Naive thymus-derived CD4-positive, alpha-beta T cell (primary cell): ENCODE data around the gene INPP1. TPM values are rescaled to one million over a fixed set of nuclear protein-coding genes. Genes with fewer than 3 reads are reported as not detected.

Experiments used
- ATAC-seq: fragments of 150-1000 bp; cut with Tn5 transposase; 2 replicates; pipeline ENCODE4 v1.10.0; 2021; ENCODE audit warnings: mild to moderate bottlenecking, moderate library complexity
- CTCF ChIA-PET: fragments of 350-600 bp; sonication (Branson Sonifier 250); formaldehyde crosslinking; loops from one replicate; lab custom pipeline; 2021; ENCODE audit warnings: antibody characterized with exemption; lab: Charles Lee
- POLR2A ChIA-PET: fragments of 350-600 bp; sonication (Branson Sonifier 250); formaldehyde crosslinking; loops from one replicate; lab custom pipeline; 2021; ENCODE audit warnings: antibody characterized with exemption, inconsistent platforms; lab: Charles Lee
- DNase-seq, 9 donors: peaks; one replicate each; pipeline versions ENCODE4 v3.0.0 to v3.0.0-alpha.2; 2020 to 2022; ENCODE audit warnings: mixed read lengths in 1 of 9
- H3K27ac ChIP-seq: one replicate; pipeline ENCODE4 v1.7.0; 2013; ENCODE audit warnings: mild to moderate bottlenecking, low read depth, low read length, moderate library complexity
- H3K27me3 ChIP-seq, 2 donors: one replicate each; pipeline ENCODE4 v1.7.0; 2013; ENCODE audit warnings: low read length in 2 of 2, mild to moderate bottlenecking in 2 of 2, moderate library complexity in 2 of 2; ENCODE audit not compliant: control insufficient read depth in 2 of 2, insufficient read depth in 2 of 2
- H3K36me3 ChIP-seq, 3 experiments: 1 replicate in 2 of 3; 2 replicates in 1 of 3; pipeline ENCODE4 v1.7.0; 2013; ENCODE audit warnings: low read length in 3 of 3, mild to moderate bottlenecking in 3 of 3, moderate library complexity in 1 of 3; ENCODE audit not compliant: insufficient read depth in 3 of 3, control insufficient read depth in 2 of 3
- H3K4me1 ChIP-seq, 2 donors: one replicate each; pipeline ENCODE4 v1.7.0; 2013; ENCODE audit warnings: low read length in 2 of 2, mild to moderate bottlenecking in 2 of 2, moderate library complexity in 1 of 2; ENCODE audit not compliant: control insufficient read depth in 2 of 2, insufficient read depth in 2 of 2
- H3K4me3 ChIP-seq: 2 replicates; pipeline ENCODE4 v1.7.0; 2013; ENCODE audit warnings: mild to moderate bottlenecking, low read length
- H3K9me3 ChIP-seq, 3 experiments: 1 replicate in 2 of 3; 2 replicates in 1 of 3; pipeline ENCODE4 v1.7.0; 2013; ENCODE audit warnings: low read length in 3 of 3; ENCODE audit not compliant: control insufficient read depth in 2 of 3
- H3K27ac Mint-ChIP-seq, 9 donors: one replicate each; pipeline ENCODE4 v1.8.0; 2020 to 2022; ENCODE audit warnings: mixed read lengths in 9 of 9, mild to moderate bottlenecking in 8 of 9, moderate library complexity in 5 of 9, inconsistent platforms in 2 of 9
- H3K27me3 Mint-ChIP-seq, 5 donors: one replicate each; pipeline ENCODE4 v1.8.0; 2021 to 2022; ENCODE audit warnings: mixed read lengths in 5 of 5, mild to moderate bottlenecking in 1 of 5
- H3K36me3 Mint-ChIP-seq, 5 donors: one replicate each; pipeline ENCODE4 v1.8.0; 2020 to 2022; ENCODE audit warnings: mixed read lengths in 5 of 5, mild to moderate bottlenecking in 3 of 5, inconsistent platforms in 1 of 5
- H3K4me1 Mint-ChIP-seq, 7 donors: one replicate each; pipeline ENCODE4 v1.8.0; 2020 to 2022; ENCODE audit warnings: mixed read lengths in 7 of 7, mild to moderate bottlenecking in 3 of 7, inconsistent platforms in 1 of 7
- H3K4me3 Mint-ChIP-seq, 10 donors: one replicate each; pipeline ENCODE4 v1.8.0; 2020 to 2022; ENCODE audit warnings: mild to moderate bottlenecking in 10 of 10, mixed read lengths in 10 of 10, moderate library complexity in 6 of 10, inconsistent platforms in 2 of 10
- H3K9me3 Mint-ChIP-seq, 11 donors: one replicate each; pipeline ENCODE4 v1.8.0; 2020 to 2022; ENCODE audit warnings: mixed read lengths in 11 of 11, mild to moderate bottlenecking in 4 of 11, inconsistent platforms in 1 of 11, moderate library complexity in 1 of 11
- intact Hi-C, 2 donors: fragments of 100-400 bp; cut with micrococcal nuclease; formaldehyde crosslinking; loops; one replicate each; pipeline ENCODE4 v1.15.1; 2023
- polyA plus RNA-seq, 2 donors: library from polyadenylated mRNA; unstranded; fragments of 300-500 nt; fragmentation: Illumina TruSeq; gene quantifications; one replicate each; pipeline ENCODE4 v1.2.3, GENCODE V29; 2021
- total RNA-seq, 6 experiments: library from RNA in 5 of 6; stranded (reverse) in 5 of 6; gene quantifications; 1 replicate in 5 of 6; 2 replicates in 1 of 6; pipeline ENCODE4 v1.2.3 and lab custom pipeline; 2021 to 2026

The INPP1 gene
- total and polyA plus RNA-seq, 7 experiments from 2014 or later, result 1.2 to 6.7 (median 2.0) TPM

DNA sequence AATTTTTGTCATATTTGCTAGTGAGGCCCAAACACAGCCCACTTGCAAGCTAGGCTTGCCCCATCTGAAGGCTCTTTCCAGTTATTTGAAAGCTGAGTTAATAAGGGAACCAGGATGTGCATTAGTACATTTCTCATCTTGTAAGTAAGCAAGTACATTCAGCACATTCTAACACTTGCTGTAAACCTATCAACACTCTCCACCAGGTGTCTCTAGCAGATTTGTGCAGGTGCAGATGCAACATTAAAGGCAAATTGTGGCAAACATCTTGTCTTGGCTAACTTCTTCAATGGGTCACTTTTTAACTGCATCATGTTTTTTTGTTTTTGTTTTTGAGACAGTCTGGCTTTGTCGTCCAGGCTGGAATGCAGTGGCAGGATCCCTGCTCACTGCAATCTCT, 39.5 kb downstream of the INPP1 start:
- no peaks in the 10 kb centered on the region for H3K36me3 ChIP-seq
- H3K4me1 Mint-ChIP-seq, result peaks cover 0 to 6% (median 0%) of the 10 kb centered on the region in 7 donors
- CTCF ChIA-PET, result interaction anchor here (0.6 to 3.1 kb wide), 6 partner anchors 11 to 297 kb away, joined by 3 to 28 read pairs (median 5); no protein-coding TSS in a partner anchor
- H3K4me3 Mint-ChIP-seq, result no peak overlapping the region
- ATAC-seq, result peak; percentile 84
- no peak overlapping the region for H3K4me3 ChIP-seq
- H3K27me3 Mint-ChIP-seq, result peaks cover 0 to 2% (median 0%) of the 10 kb centered on the region in 5 donors
- H3K9me3 Mint-ChIP-seq, result peaks cover 0 to 3% (median 0%) of the 10 kb centered on the region in 11 donors
- no peaks in the 10 kb centered on the region for H3K36me3 Mint-ChIP-seq
- DNase-seq, result peak in 7 of 9 donors; percentile 48 to 74 (median 65)
- POLR2A ChIA-PET, result interaction anchor here (0.7 kb wide), 1 partner anchor 24 kb away, joined by 5 read pairs; no protein-coding TSS in a partner anchor
- H3K27ac Mint-ChIP-seq, result peak overlapping the region in 2 of 9 donors; percentile 28 to 68
- intact Hi-C loops, result loop anchor here (1.0 to 2.0 kb wide), 7 partner anchors 24 to 566 kb away; partner anchors contain the start of gene NEMP2 (in 1 of the 2)
- no peaks in the 10 kb centered on the region for H3K4me1 ChIP-seq
- H3K9me3 ChIP-seq, result no peaks in the 10 kb centered on the region
- no peak overlapping the region for H3K27ac ChIP-seq
- H3K27me3 ChIP-seq, result no peaks in the 10 kb centered on the region

DNA sequence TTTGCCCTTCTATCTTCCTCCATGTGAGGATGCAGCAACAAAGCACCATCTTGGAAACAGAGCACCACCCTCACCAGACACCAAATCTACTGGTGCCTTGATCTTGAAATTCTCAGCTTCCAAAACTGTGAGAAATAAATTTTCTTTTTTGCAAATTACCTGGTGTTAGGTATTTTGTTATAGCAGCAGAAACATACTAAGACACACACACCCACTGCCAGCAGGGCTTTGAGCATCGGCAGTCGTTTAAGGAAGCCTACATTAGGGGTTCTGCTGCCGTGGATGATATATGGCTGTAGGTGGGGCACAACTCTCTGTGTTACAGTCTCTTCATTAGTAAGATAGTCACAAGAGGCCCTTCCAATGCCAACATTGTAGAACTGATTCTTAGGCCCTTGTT, 44.0 kb downstream of the INPP1 start:
- POLR2A ChIA-PET, result interaction anchor here (1.2 kb wide), 1 partner anchor 20 kb away, joined by 6 read pairs; no protein-coding TSS in a partner anchor

DNA sequence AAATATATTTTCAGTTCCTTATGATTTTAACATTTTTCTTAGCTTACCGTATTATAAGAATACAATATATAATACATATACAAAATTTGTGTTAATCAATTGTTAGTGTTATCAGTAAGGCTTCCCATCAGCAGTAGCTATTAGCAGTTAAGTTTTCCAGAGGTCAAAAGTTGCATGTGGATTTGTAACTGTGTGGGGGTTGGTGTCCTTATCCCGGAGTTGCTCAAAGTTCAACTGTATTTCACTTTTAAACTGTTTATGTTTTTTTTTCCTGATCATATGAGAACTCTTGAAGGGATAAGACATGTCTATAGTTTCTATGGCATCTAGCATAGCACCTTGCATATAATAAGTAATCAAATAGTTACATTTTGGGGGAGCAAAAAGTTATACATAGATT, 52.9 kb downstream of the INPP1 start:
- Mint-ChIP-seq H3K27ac (no peak overlapping the region), H3K36me3 (no peaks in the 10 kb centered on the region), H3K9me3 (no peaks in the 10 kb centered on the region), H3K27me3 (peaks cover 0 to 41% (median 6%) of the 10 kb centered on the region in 5 donors), H3K4me3 (no peak overlapping the region), H3K4me1 (no peaks in the 10 kb centered on the region)
- no peak overlapping the region for H3K4me3 ChIP-seq
- H3K27ac ChIP-seq, result no peak overlapping the region
- CTCF ChIA-PET, result interaction anchor here (0.7 kb wide), 1 partner anchor 114 kb away, joined by 4 read pairs; no protein-coding TSS in a partner anchor
- no peaks in the 10 kb centered on the region for H3K36me3 ChIP-seq
- POLR2A ChIA-PET, result interaction anchor here (0.5 kb wide), 1 partner anchor 834 kb away, joined by 3 read pairs; no protein-coding TSS in a partner anchor
- no peaks in the 10 kb centered on the region for H3K27me3 ChIP-seq
- no peaks in the 10 kb centered on the region for H3K4me1 ChIP-seq
- no peak for DNase-seq
- no peak for ATAC-seq
- no peaks in the 10 kb centered on the region for H3K9me3 ChIP-seq
- intact Hi-C loops, result no loop called here

More for the DNA sequence above, 44.0 kb downstream of the INPP1 start:
- Mint-ChIP-seq H3K4me1 (peaks cover 0 to 6% (median 0%) of the 10 kb centered on the region in 7 donors), H3K27ac (no peak overlapping the region), H3K36me3 (no peaks in the 10 kb centered on the region), H3K4me3 (no peak overlapping the region), H3K27me3 (peaks cover 0 to 13% (median 6%) of the 10 kb centered on the region in 5 donors), H3K9me3 (peaks cover 0 to 3% (median 0%) of the 10 kb centered on the region in 11 donors)
- intact Hi-C loops, result no loop called here
- DNase-seq, result no peak
- no peaks in the 10 kb centered on the region for H3K27me3 ChIP-seq
- no peaks in the 10 kb centered on the region for H3K9me3 ChIP-seq
- CTCF ChIA-PET, result interaction anchor here (1.3 kb wide), 1 partner anchor 292 kb away, joined by 4 read pairs; no protein-coding TSS in a partner anchor
- no peak overlapping the region for H3K27ac ChIP-seq
- no peaks in the 10 kb centered on the region for H3K4me1 ChIP-seq
- ATAC-seq, result no peak
- no peaks in the 10 kb centered on the region for H3K36me3 ChIP-seq
- H3K4me3 ChIP-seq, result no peak overlapping the region

DNA sequence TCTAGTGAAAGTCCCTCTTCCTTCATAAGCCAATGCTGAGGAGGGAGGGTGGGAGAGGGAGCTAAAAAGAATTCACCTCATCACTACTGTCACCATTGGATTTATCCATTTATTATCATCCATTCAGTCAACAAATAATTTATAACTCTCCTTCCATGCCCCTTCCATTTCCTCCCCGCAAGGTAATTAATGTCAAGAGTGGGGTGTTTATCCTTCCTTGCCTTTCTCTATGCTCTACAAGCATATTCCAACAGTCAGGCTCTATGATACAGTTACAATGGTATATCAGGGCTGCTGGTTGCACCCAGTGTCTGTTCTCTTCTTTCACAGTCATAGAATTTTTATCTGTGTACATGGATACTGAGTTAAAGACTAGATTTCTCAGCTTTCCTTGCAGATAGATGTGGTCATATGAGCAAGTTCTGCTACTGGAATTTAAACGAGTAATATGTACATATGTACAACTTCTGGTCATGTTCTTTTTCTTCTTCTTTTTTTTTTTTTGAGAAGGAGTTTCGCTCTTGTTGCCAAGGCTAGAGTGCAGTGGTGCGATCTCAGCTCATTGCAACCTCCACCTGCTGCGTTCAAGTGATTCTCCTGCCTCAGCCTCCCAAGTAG, 59.7 kb downstream of the INPP1 start:
- Mint-ChIP-seq H3K4me1 (peaks cover 0 to 7% (median 0%) of the 10 kb centered on the region in 7 donors), H3K27ac (no peak overlapping the region), H3K36me3 (no peaks in the 10 kb centered on the region), H3K27me3 (no peaks in the 10 kb centered on the region), H3K4me3 (no peak overlapping the region), H3K9me3 (peaks cover 0 to 4% (median 0%) of the 10 kb centered on the region in 11 donors)
- DNase-seq (no peak), ATAC-seq (no peak)
- H3K9me3 ChIP-seq, result no peaks in the 10 kb centered on the region
- no peaks in the 10 kb centered on the region for H3K36me3 ChIP-seq
- POLR2A ChIA-PET, result interaction anchor here (0.6 kb wide), 1 partner anchor 8 kb away, joined by 3 read pairs; no protein-coding TSS in a partner anchor
- no peak overlapping the region for H3K27ac ChIP-seq
- H3K4me3 ChIP-seq, result no peak overlapping the region
- CTCF ChIA-PET, result interaction anchor here (0.6 kb wide), 1 partner anchor 10 kb away, joined by 3 read pairs; no protein-coding TSS in a partner anchor
- H3K27me3 ChIP-seq, result no peaks in the 10 kb centered on the region
- peaks cover 4 to 6% of the 10 kb centered on the region in 2 donors for H3K4me1 ChIP-seq
- intact Hi-C loops, result no loop called here

DNA sequence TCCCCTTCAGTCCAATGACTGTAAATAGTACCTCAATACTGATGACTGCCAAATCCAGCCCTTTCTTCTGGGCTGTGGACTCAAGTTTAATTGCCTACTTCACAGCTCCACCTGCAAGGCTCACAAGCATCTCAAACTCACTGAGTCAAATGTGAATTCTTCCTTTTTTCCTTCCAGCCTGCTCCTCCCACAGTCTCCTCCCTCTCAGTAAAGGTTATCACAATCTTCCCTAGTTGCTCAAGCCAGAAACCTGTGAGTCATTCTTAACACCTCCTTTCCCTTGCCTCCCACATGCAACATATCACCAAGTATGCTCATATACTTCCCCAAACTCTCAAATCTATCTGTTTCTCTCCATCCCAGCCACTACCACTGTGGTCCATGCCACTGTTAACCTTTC, 61.1 kb downstream of the INPP1 start:
- H3K27ac ChIP-seq, result no peak overlapping the region
- H3K9me3 Mint-ChIP-seq, result peaks cover 0 to 6% (median 0%) of the 10 kb centered on the region in 11 donors
- POLR2A ChIA-PET, result no interaction called here
- peaks cover 7 to 11% of the 10 kb centered on the region in 2 donors for H3K4me1 ChIP-seq
- no peaks in the 10 kb centered on the region for H3K27me3 Mint-ChIP-seq
- ATAC-seq (no peak), DNase-seq (peak in 1 of 9 donors; percentile 37)
- H3K9me3 ChIP-seq, result no peaks in the 10 kb centered on the region
- H3K4me3 ChIP-seq, result no peak overlapping the region
- peaks cover 0 to 4% (median 0%) of the 10 kb centered on the region in 3 experiments for H3K36me3 ChIP-seq
- no peaks in the 10 kb centered on the region for H3K36me3 Mint-ChIP-seq
- CTCF ChIA-PET, result no interaction called here
- H3K27ac Mint-ChIP-seq, result no peak overlapping the region
- intact Hi-C loops, result no loop called here
- H3K27me3 ChIP-seq, result no peaks in the 10 kb centered on the region
- no peak overlapping the region for H3K4me3 Mint-ChIP-seq
- peaks cover under 1 to 13% (median 5%) of the 10 kb centered on the region in 7 donors for H3K4me1 Mint-ChIP-seq

DNA sequence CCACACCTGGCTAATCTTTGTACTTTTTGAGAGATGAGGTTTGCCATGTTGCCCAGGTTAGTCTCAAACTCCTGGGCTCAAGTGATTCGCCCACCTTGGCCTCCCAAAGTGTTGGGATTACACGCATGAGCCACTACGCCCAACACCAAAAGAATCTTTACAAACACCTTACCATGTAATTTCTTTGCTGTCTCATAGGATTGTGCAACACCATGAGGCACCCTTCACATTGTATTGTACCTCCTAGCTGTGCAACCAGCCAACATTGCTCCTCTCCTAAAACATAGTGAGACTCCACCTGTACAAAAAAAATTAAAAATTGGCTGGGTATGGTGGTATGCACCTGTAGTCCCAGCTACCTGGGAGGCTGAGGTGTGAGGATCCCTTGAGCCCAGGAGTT, 61.7 kb downstream of the INPP1 start:
- H3K9me3 ChIP-seq, result no peaks in the 10 kb centered on the region
- peaks cover 13 to 17% of the 10 kb centered on the region in 2 donors for H3K4me1 ChIP-seq
- Mint-ChIP-seq H3K36me3 (no peaks in the 10 kb centered on the region), H3K4me1 (peaks cover 7 to 18% (median 11%) of the 10 kb centered on the region in 7 donors), H3K27ac (no peak overlapping the region), H3K4me3 (no peak overlapping the region), H3K9me3 (peaks cover 0 to 6% (median 0%) of the 10 kb centered on the region in 11 donors), H3K27me3 (no peaks in the 10 kb centered on the region)
- no peak overlapping the region for H3K4me3 ChIP-seq
- ATAC-seq (no peak), DNase-seq (no peak)
- peaks cover 0 to 4% (median 0%) of the 10 kb centered on the region in 3 experiments for H3K36me3 ChIP-seq
- POLR2A ChIA-PET, result no interaction called here
- intact Hi-C loops, result loop anchor here in 1 of 2 donors (5.0 kb wide), 2 partner anchors 1212 to 1272 kb away; partner anchors contain the start of gene NABP1
- H3K27me3 ChIP-seq, result no peaks in the 10 kb centered on the region
- CTCF ChIA-PET, result no interaction called here
- no peak overlapping the region for H3K27ac ChIP-seq
